GM12878 (cell line): Measurements from ENCODE around the gene SNX30. TPM values are rescaled to one million over a fixed set of nuclear protein-coding genes. Genes with fewer than 3 reads are reported as not detected.

ENCODE experiments used
- ATAC-seq: fragments of 200-7000 bp; cut with Tn5 transposase; 3 replicates; pipeline ENCODE4 v1.9.1; 2020; ENCODE audit warnings: mild to moderate bottlenecking, moderate library complexity
- BruUV-seq: library from RNA; stranded (reverse); fragments of 400-500 nt; replicated peaks from 2 replicates; lab custom pipeline; 2021; lab: Mats Ljungman, UMichigan
- CTCF ChIA-PET: fragments of 300-600 bp; sonication (Branson Sonifier 250); formaldehyde crosslinking; extraction: SDS; loops from one replicate; lab custom pipeline; 2021; ENCODE audit warnings: inconsistent platforms; lab: Yijun Ruan, JAX
- POLR2A ChIA-PET: fragments of 350-600 bp; formaldehyde crosslinking; extraction: SDS; loops from one replicate; lab custom pipeline; 2021; ENCODE audit warnings: inconsistent platforms; lab: Charles Lee
- RAD21 ChIA-PET: fragments of 300-600 bp; sonication (Branson Sonifier 250); formaldehyde crosslinking; loops from one replicate; lab custom pipeline; 2023; ENCODE audit warnings: antibody characterized with exemption; ENCODE audit not compliant: unreplicated experiment; lab: Charles Lee
- SMC1A ChIA-PET: fragments of 300-600 bp; sonication (Branson Sonifier 250); formaldehyde crosslinking; loops from one replicate; lab custom pipeline; 2023; ENCODE audit not compliant: unreplicated experiment, uncharacterized antibody; lab: Charles Lee
- DNase-seq: peaks from one replicate; pipeline ENCODE4 v3.0.0-alpha.2; 2011; ENCODE audit warnings: low read depth, low spot score
- FAIRE-seq: peaks from 3 replicates; lab custom pipeline; 2011; peaks lifted over from hg19 to GRCh38; lab: Jason Lieb, UNC
- H2AFZ ChIP-seq: 2 replicates; pipeline ENCODE4 v1.6.0; 2011; ENCODE audit warnings: low read depth, low read length, control low read depth; ENCODE audit not compliant: control insufficient read depth
- H3K27ac ChIP-seq: 2 replicates; pipeline ENCODE4 v1.5.1; 2011; ENCODE audit warnings: control low read depth; ENCODE audit not compliant: control insufficient read depth, insufficient read depth
- H3K27me3 ChIP-seq, 2 experiments: replicated peaks in 1 of 2; 2 replicates each; pipeline versions ENCODE4 v1.6.0 to v1.6.1; 2011; ENCODE audit warnings: low read length in 1 of 2; ENCODE audit not compliant: control insufficient read depth in 2 of 2, insufficient read depth in 2 of 2
- H3K36me3 ChIP-seq, 2 experiments: 2 replicates each; pipeline ENCODE4 v1.5.1; 2011; ENCODE audit warnings: low read length in 1 of 2; ENCODE audit not compliant: control insufficient read depth in 2 of 2, insufficient read depth in 2 of 2
- H3K4me1 ChIP-seq: 2 replicates; pipeline ENCODE4 v1.6.1; 2011; ENCODE audit warnings: mild to moderate bottlenecking, low read length, moderate library complexity, mixed read lengths; ENCODE audit not compliant: control insufficient read depth, insufficient read depth
- H3K4me2 ChIP-seq: 2 replicates; pipeline ENCODE4 v1.6.0; 2011; ENCODE audit warnings: control low read depth; ENCODE audit not compliant: control insufficient read depth, insufficient read depth
- H3K4me3 ChIP-seq: fragments of 200-600 bp; sonication (generic); 2 replicates; pipeline ENCODE4 v1.5.1; 2016
- H3K79me2 ChIP-seq: 2 replicates; pipeline ENCODE4 v1.6.0; 2011; ENCODE audit warnings: low read length; ENCODE audit not compliant: control insufficient read depth, insufficient read depth
- H3K9ac ChIP-seq: 2 replicates; pipeline ENCODE4 v1.8.0; 2011; ENCODE audit warnings: low read length, control low read depth, mixed read lengths; ENCODE audit not compliant: control insufficient read depth, insufficient read depth
- H3K9me3 ChIP-seq: replicated peaks from 3 replicates; pipeline ENCODE4 v1.5.1; 2011; ENCODE audit warnings: mild to moderate bottlenecking, low read length; ENCODE audit not compliant: control insufficient read depth, insufficient read depth
- H4K20me1 ChIP-seq: 2 replicates; pipeline ENCODE4 v1.6.0; 2011; ENCODE audit not compliant: control insufficient read depth, insufficient read depth
- BCLAF1 ChIP-seq: fragments of 450-650 bp; IDR thresholded peaks from 2 replicates; pipeline ENCODE4 v1.6.1; 2017; ENCODE audit warnings: antibody characterized with exemption, mild to moderate bottlenecking, moderate library complexity
- CTCF ChIP-seq, 3 experiments: IDR thresholded peaks in 2 of 3; conservative IDR thresholded peaks in 1 of 3; 2 replicates each; pipeline ENCODE4 v1.5.1; 2011; ENCODE audit warnings: low read depth in 3 of 3, low read length in 3 of 3, mild to moderate bottlenecking in 3 of 3, control low read depth in 2 of 3, moderate library complexity in 2 of 3, inconsistent platforms in 1 of 3, mixed read lengths in 1 of 3; ENCODE audit not compliant: control insufficient read depth in 2 of 3, insufficient read depth in 1 of 3; ENCODE audit errors: extremely low read depth in 1 of 3
- ESRRA ChIP-seq: IDR thresholded peaks from 2 replicates; pipeline ENCODE4 v1.6.1; 2012; ENCODE audit warnings: mild to moderate bottlenecking, low read length, improper control_type of control experiment
- JUND ChIP-seq: IDR thresholded peaks from 2 replicates; pipeline ENCODE4 v1.6.1; 2012; ENCODE audit warnings: low read depth, mild to moderate bottlenecking, low read length, improper control_type of control experiment, moderate library complexity
- MTA3 ChIP-seq: IDR thresholded peaks from 2 replicates; pipeline ENCODE4 v1.6.1; 2012; ENCODE audit warnings: low read length, inconsistent platforms, borderline replicate concordance
- NFIC ChIP-seq: IDR thresholded peaks from 2 replicates; pipeline ENCODE4 v1.6.1; 2012; ENCODE audit warnings: low read depth, mild to moderate bottlenecking, inconsistent platforms, low read length, moderate library complexity
- RCOR1 ChIP-seq: conservative IDR thresholded peaks from 2 replicates; pipeline ENCODE4 v1.6.1; 2012; ENCODE audit warnings: low read depth, low read length, improper control_type of control experiment
- TARDBP ChIP-seq: IDR thresholded peaks from 2 replicates; pipeline ENCODE4 v1.6.1; 2016; ENCODE audit warnings: borderline replicate concordance
- TCF7 ChIP-seq: IDR thresholded peaks from 2 replicates; pipeline ENCODE4 v1.6.1; 2014; ENCODE audit warnings: antibody characterized with exemption, borderline replicate concordance
- ZBED1 ChIP-seq: IDR thresholded peaks from 2 replicates; pipeline ENCODE4 v1.6.1; 2016; ENCODE audit warnings: borderline replicate concordance
- ZBTB4 ChIP-seq: fragments of 450-650 bp; formaldehyde crosslinking; IDR thresholded peaks from 2 replicates; pipeline ENCODE4 v1.4.0; 2022; ENCODE audit warnings: mild to moderate bottlenecking, moderate library complexity
- ZNF207 ChIP-seq: fragments of 450-650 bp; IDR thresholded peaks from 2 replicates; pipeline ENCODE4 v1.6.1; 2014; ENCODE audit warnings: antibody characterized with exemption, mild to moderate bottlenecking, borderline replicate concordance
- ZNF274 ChIP-seq: IDR thresholded peaks from one replicate; pipeline ENCODE4 v1.8.0; 2011; ENCODE audit not compliant: insufficient read length, insufficient read depth
- WGBS: methylation state at CpG from one replicate; pipeline ENCODE4 v1.1.6; 2016; ENCODE audit warnings: low lambda C conversion rate; ENCODE audit not compliant: insufficient replicate concordance, insufficient coverage; ENCODE audit errors: missing lambda C conversion rate; 5-methylcytosine and 5-hydroxymethylcytosine counted together
- in situ Hi-C: fragments of 300-500 bp; cut with MboI; formaldehyde crosslinking; loops from 9 replicates; pipeline ENCODE4 v1.14.3; 2018; ENCODE audit warnings: mixed read lengths
- intact Hi-C: fragments of 100-400 bp; cut with micrococcal nuclease; formaldehyde crosslinking; loops from one replicate; pipeline ENCODE4 v1.14.2; 2022; ENCODE audit not compliant: unreplicated experiment
- polyA plus RNA-seq, 11 experiments: library from polyadenylated mRNA; depleted of rRNA in 4 of 11; unstranded in 6 of 11; stranded (reverse) in 5 of 11; fragments of >200 nt; fragmentation: Nextera tagmentation in 4 of 11; fragmentation: Illumina TruSeq in 1 of 11; extraction: Ambion mirVana in 4 of 11; extraction: Trizol in 1 of 11; gene quantifications; 1 replicate in 1 of 11; 2 replicates in 10 of 11; pipeline versions ENCODE4 v1.2.1 to v1.2.3, GENCODE V29; 2011 to 2016; ENCODE audit warnings: inconsistent platforms in 2 of 11, missing spikeins in 2 of 11, low read depth in 1 of 11
- total RNA-seq, 4 experiments: library from RNA; depleted of rRNA in 3 of 4; stranded (reverse); fragments of >200 nt in 3 of 4; fragmentation: Illumina TruSeq in 1 of 4; extraction: Trizol in 1 of 4; gene quantifications; 2 replicates each; pipeline versions ENCODE4 v1.2.1 to v1.2.3, GENCODE V29; 2013 to 2021

The SNX30 gene
- total and polyA plus RNA-seq, 10 of the 15 experiments (the other 5 are each of a cell fraction or from before 2014, with no cell fraction given): 0.53 to 4.0 (median 1.5) TPM

GRCh38 chr9:112905084-112905483, 154.5 kb downstream of the SNX30 start:
- H3K36me3 ChIP-seq: no peaks in the 10 kb centered on the region
- no peaks in the 10 kb centered on the region for H3K9me3 ChIP-seq
- BruUV-seq: no TSS peak
- RAD21 ChIA-PET: no interaction called here
- CTCF ChIA-PET: interaction anchor here (0.5 to 3.1 kb wide), 2 partner anchors 60 to 74 kb away, joined by 5 to 16 read pairs; no protein-coding TSS in a partner anchor
- H2AFZ ChIP-seq: no peak overlapping the region
- H3K4me1 ChIP-seq: no peaks in the 10 kb centered on the region
- no peak for FAIRE-seq
- no peaks in the 10 kb centered on the region for H3K27me3 ChIP-seq
- no peak overlapping the region for H3K9ac ChIP-seq
- no peak overlapping the region for H3K27ac ChIP-seq
- DNase-seq: no peak
- SMC1A ChIA-PET: interaction anchor here (0.6 to 4.1 kb wide), 2 partner anchors 60 to 78 kb away, joined by 5 to 53 read pairs; no protein-coding TSS in a partner anchor
- ATAC-seq: no peak
- 48% methylated on average over 4 of the region's 4 CpGs for WGBS
- TF ChIP-seq MTA3 (no peak), ESRRA (no peak), ZNF207 (no peak), TCF7 (no peak), BCLAF1 (no peak), ZBTB4 (CRISPR knock-in tag) (no peak), ZBED1 (no peak), TARDBP (no peak), JUND (no peak), CTCF (IDR thresholded peaks at IDR 0.05 in 2 of 3, conservative IDR thresholded peaks at IDR 0.05 in 1 of 3; ENCODE audit: control insufficient read depth in 2 of 3, extremely low read depth in 1 of 3, insufficient read depth in 1 of 3, low read depth in 3 of 3, low read length in 3 of 3) (no peak), NFIC (no peak), RCOR1 (no peak), ZNF274 (no peak)
- in situ Hi-C loops (loop anchor here (5.0 kb wide), 1 partner anchor 63 kb away; no protein-coding TSS in a partner anchor), intact Hi-C loops (loop anchor here (10.0 kb wide), 1 partner anchor 460 kb away; no protein-coding TSS in a partner anchor)
- no peak overlapping the region for H3K4me3 ChIP-seq
- H3K79me2 ChIP-seq: no peaks in the 10 kb centered on the region
- H4K20me1 ChIP-seq: no peaks in the 10 kb centered on the region
- H3K4me2 ChIP-seq: no peak overlapping the region
- POLR2A ChIA-PET: no interaction called here
